Uterus (tissue), 4 donors: ENCODE measurements around the gene EGFL6. TPM values are rescaled to one million over a fixed set of nuclear protein-coding genes. Genes with fewer than 3 reads are reported as not detected.
"Not testable (repeated sequence)": the region's sequence is repeated elsewhere in the genome, so short reads cannot be mapped to it uniquely, and the experiment has no call there.

ENCODE experiments used
- DNase-seq, 2 donors: peaks; one replicate each; pipeline ENCODE4 v3.0.0-alpha.2; 2019 to 2020
- H3K27ac ChIP-seq, 2 donors: fragments of 200-600 bp; sonication (generic); 1 replicate in 1 of 2; 2 replicates in 1 of 2; pipeline ENCODE4 v1.5.1; 2016 to 2018
- H3K27me3 ChIP-seq, 2 donors: fragments of 200-600 bp; sonication (generic); one replicate each; pipeline ENCODE4 v1.5.1; 2018 to 2019; ENCODE audit warnings: control low read depth in 1 of 2
- H3K36me3 ChIP-seq, 2 donors: fragments of 200-600 bp; sonication (generic); one replicate each; pipeline ENCODE4 v1.5.1; 2019; ENCODE audit warnings: control low read depth in 1 of 2
- H3K4me1 ChIP-seq, 2 donors: fragments of 200-600 bp; sonication (generic); one replicate each; pipeline ENCODE4 v1.5.1; 2018 to 2019; ENCODE audit warnings: control low read depth in 1 of 2
- H3K4me3 ChIP-seq, 2 donors: fragments of 200-600 bp; sonication (generic); 1 replicate in 1 of 2; 2 replicates in 1 of 2; pipeline ENCODE4 v1.5.1; 2018 to 2019; ENCODE audit warnings: mild to moderate bottlenecking in 1 of 2
- H3K9me3 ChIP-seq, 2 donors: fragments of 200-600 bp; sonication (generic); one replicate each; pipeline ENCODE4 v1.5.1; 2019; ENCODE audit warnings: control low read depth in 1 of 2
- POLR2A ChIP-seq, 2 donors: fragments of 450-650 bp; IDR thresholded peaks; one replicate each; pipeline ENCODE4 v1.6.1; 2016; ENCODE audit warnings: antibody characterized with exemption in 2 of 2, mild to moderate bottlenecking in 1 of 2, moderate library complexity in 1 of 2
- intact Hi-C: fragments of 100-400 bp; cut with DNase I; formaldehyde crosslinking; loops from one replicate; pipeline ENCODE4 v1.15.1; 2023; ENCODE audit warnings: low total_unique reads
- microRNA-seq: library from miRNA; unstranded; fragments of <30 nt; microRNA quantifications from one replicate; pipeline ENCODE4, GENCODE V29; 2016; ENCODE audit warnings: borderline microRNAs expressed, borderline replicate concordance
- total RNA-seq, 4 donors: library from RNA; depleted of rRNA in 3 of 4; stranded (reverse); fragments of >200 nt in 3 of 4; gene quantifications; one replicate each; pipeline versions ENCODE4 v1.1.0 to v1.2.4, GENCODE V29; 2014 to 2023
- TF ChIP-seq, protein P1 (sequence below), 4 experiments: fragments of 200-600 bp in 2 of 4; fragments of 450-650 bp in 2 of 4; sonication (generic) in 2 of 4; IDR thresholded peaks; one replicate each; pipeline ENCODE4 v1.5.1; 2016 to 2019; ENCODE audit warnings: antibody characterized with exemption in 4 of 4, mild to moderate bottlenecking in 2 of 4, moderate library complexity in 1 of 4
- donor health status: DM: yes; HTN: yes; CAD: no.

EGFL6 gene
- total RNA-seq, 4 donors from 2014 or later: 0.18 to 15.7 TPM; not detected in 2

DNA sequence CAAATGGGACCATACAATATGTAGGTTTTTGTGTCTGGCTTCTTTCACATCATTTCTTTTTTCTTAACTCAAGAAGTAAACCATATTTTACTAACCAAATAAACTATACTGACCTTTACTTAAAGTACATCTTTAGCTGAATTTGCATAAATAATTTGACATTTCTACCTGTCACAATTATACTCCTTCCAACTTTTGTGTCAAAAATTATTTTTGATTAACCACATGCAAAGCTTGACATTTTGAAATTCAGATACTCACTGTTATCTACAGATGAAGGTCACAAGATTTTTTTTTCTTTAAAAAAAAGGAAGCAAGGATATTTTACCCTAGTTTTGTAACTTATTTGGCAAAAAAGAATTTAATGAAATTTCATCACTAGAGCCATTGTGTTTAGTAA, 107.5 kb downstream of the EGFL6 start:
- H3K9me3 ChIP-seq: no peaks in the 10 kb centered on the region
- no peak for TF ChIP-seq POLR2A (IDR thresholded peaks at IDR 0.05)
- TF ChIP-seq, protein P1, sequence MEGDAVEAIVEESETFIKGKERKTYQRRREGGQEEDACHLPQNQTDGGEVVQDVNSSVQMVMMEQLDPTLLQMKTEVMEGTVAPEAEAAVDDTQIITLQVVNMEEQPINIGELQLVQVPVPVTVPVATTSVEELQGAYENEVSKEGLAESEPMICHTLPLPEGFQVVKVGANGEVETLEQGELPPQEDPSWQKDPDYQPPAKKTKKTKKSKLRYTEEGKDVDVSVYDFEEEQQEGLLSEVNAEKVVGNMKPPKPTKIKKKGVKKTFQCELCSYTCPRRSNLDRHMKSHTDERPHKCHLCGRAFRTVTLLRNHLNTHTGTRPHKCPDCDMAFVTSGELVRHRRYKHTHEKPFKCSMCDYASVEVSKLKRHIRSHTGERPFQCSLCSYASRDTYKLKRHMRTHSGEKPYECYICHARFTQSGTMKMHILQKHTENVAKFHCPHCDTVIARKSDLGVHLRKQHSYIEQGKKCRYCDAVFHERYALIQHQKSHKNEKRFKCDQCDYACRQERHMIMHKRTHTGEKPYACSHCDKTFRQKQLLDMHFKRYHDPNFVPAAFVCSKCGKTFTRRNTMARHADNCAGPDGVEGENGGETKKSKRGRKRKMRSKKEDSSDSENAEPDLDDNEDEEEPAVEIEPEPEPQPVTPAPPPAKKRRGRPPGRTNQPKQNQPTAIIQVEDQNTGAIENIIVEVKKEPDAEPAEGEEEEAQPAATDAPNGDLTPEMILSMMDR (IDR thresholded peaks at IDR 0.05): no peak
- intact Hi-C loops: no loop called here
- H3K36me3 ChIP-seq: no peaks in the 10 kb centered on the region
- H3K4me1 ChIP-seq: no peaks in the 10 kb centered on the region
- no peak overlapping the region for H3K27ac ChIP-seq
- H3K27me3 ChIP-seq: no peaks in the 10 kb centered on the region
- DNase-seq: no peak
- H3K4me3 ChIP-seq: no peak overlapping the region

DNA sequence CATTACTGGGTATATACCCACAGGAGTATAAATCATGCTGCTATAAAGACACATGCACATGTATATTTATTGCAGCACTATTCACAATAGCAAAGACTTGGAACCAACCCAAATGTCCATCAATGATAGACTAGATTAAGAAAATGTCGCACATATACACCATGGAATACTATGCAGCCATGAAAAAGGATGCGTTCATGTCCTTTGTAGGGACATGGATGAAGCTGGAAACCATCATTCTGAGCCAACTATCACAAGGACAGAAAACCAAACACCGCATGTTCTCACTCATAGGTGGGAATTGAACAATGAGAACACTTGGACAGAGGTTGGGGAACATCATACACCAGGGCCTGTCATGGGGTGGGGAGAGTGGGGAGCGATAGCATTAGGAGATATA, 110.3 kb downstream of the EGFL6 start:
- H3K9me3 ChIP-seq, H3K27me3 ChIP-seq, H3K36me3 ChIP-seq, H3K4me1 ChIP-seq, H3K4me3 ChIP-seq, H3K27ac ChIP-seq, DNase-seq: not testable (repeated sequence)
- intact Hi-C loops: loop anchor here (10.0 kb wide), 1 partner anchor 55 kb away; the partner anchor contains the start of genes OFD1 and TRAPPC2

DNA sequence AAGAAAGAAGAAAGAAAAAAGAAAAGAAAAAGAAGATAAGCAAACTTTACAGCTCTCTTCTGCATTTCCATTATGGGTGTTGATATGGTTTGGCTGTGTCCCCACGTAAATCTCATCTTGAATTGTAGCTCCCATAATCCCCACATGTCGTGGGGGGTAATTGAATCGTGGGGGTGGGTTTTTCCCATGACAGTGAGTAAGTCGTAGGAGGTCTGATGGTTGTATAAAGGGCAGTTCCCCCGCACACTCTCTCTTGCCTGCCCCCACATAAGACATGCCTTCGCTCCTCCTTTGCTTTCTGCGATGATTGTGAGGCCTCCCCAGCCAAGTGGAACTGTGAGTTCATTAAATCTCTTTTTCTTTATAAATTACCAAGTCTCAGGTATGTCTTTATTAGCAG, 112.2 kb downstream of the EGFL6 start:
- H3K9me3 ChIP-seq: no peaks in the 10 kb centered on the region
- H3K4me3 ChIP-seq: no peak overlapping the region
- no peaks in the 10 kb centered on the region for H3K36me3 ChIP-seq
- no peak for TF ChIP-seq POLR2A (IDR thresholded peaks at IDR 0.05)
- TF ChIP-seq, protein P1 (IDR thresholded peaks at IDR 0.05): no peak
- DNase-seq: no peak
- no peaks in the 10 kb centered on the region for H3K4me1 ChIP-seq
- no peaks in the 10 kb centered on the region for H3K27me3 ChIP-seq
- no peak overlapping the region for H3K27ac ChIP-seq
- intact Hi-C loops: loop anchor here (10.0 kb wide), 1 partner anchor 53 kb away; the partner anchor contains the start of genes OFD1 and TRAPPC2

Small RNA genes within 50 kb of the gene (microRNA-seq; reads per million reads assigned to microRNA genes)
- not detected for gene MIR6086

Other genes starting within 250 kb of the EGFL6 start
- not detected for gene ATXN3L, start 249.5 kb upstream of the EGFL6 start, total RNA-seq
- gene TCEANC, start 83.5 kb downstream of the EGFL6 start, total RNA-seq: 1 to 10 TPM; 1.5 to 9.2 (median 5.7) TPM
- 10 to 100 TPM; 27.2 to 40.2 (median 28.2) TPM for gene RAB9A, start 119.5 kb downstream of the EGFL6 start, total RNA-seq
- gene TRAPPC2, start 165.0 kb downstream of the EGFL6 start, total RNA-seq: 10 to 100 TPM in 3 of 4 donors, 1 to 10 TPM in 1; 5.6 to 48.0 (median 22.8) TPM
- gene OFD1, start 165.1 kb downstream of the EGFL6 start, total RNA-seq: 100 to 1,000 TPM in 1 of 4 donors, 10 to 100 TPM in 3; 24.1 to 172 (median 49.7) TPM
- gene GPM6B, start 247.5 kb downstream of the EGFL6 start, total RNA-seq: 10 to 100 TPM in 1 of 4 donors, 1 to 10 TPM in 2, under 1 TPM in 1; 0.59 to 44.1 (median 4.3) TPM